SK-N-DZ (cell line): ENCODE results near the gene EGR4.
"Not testable (repeated sequence)": the region's sequence is repeated elsewhere in the genome, so short reads cannot be mapped to it uniquely, and the experiment has no call there.

ENCODE experiments used
- DNase-seq: peaks from one replicate; pipeline ENCODE4 v3.0.0-alpha.2; 2015; ENCODE audit warnings: low spot score

Gene EGR4

GRCh38 chr2:73264332-73264606 lies 29.1 kb downstream of the EGR4 start:
- DNase-seq, result no peak

DNA sequence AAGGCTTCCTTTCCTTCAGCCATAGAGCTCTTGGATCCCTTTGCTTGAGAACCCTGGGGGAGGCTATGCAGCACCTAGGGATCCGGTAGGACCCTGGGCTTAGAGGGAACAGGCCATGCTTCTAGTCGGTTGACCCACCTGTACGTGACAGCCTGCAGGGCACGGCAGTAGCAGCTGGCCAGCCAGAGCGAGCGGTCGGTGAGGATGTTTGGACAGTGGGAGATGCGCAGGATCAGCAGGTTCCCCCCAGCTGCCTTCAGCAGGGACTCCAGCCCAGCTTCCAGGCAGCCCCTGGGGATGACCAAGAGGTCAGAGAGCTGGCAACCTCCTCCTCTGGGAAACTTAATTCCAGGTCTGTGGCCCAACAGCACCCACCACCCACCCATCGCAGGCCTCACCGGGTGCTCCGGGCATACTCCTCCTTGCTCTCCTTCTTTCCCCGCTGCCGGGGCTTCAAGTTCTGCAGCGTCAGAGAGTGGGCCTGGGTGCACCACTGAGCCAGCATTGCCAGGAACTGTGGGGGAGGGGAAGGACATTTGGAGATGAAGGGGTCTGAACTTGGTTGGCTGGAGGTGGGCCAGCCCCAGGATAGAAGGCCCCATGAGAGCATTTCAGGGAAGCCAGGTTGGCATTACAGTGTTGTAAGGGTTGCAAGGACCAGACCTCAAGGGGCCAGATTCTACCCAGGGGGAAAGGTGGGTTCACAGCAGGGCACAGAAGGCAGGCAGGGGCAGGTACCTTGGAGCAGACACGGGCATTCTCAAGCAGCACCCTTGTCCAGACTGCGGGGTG lies 29.6 kb downstream of the EGR4 start:
- no peak for DNase-seq

DNA sequence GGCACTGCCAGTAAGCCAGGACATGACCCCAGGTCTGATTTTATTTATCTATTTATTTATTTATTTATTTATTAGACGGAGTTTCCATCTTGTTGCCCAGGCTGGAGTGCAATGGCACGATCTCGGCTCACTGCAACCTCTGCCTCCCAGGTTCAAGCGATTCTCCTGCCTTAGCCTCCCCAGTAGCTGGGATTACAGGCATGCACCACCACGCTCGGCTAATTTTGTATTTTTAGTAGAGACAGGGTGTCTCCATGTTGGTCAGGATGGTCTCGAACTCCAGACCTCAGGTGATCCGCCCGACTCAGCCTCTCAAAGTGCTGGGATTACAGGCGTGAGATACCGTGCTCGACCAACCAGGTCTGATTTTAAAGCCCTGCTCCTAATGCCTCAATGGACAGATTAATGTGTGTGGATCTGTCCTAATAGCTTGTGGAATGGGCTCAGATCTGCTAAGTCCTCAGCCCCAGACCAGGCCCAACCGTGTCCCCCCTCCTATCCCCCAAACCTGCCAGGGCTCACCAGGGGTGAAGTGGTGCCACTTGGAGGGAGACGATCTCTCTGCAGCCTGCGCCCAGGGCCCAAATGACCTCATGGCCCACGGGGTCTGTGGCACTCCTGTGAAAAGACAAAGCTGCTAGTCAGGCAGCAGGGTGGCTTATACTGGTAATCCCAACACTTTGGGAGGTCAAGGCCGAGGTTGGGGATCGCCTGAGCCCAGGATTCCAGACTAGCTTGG lies 30.5 kb downstream of the EGR4 start:
- not testable (repeated sequence) for DNase-seq

DNA sequence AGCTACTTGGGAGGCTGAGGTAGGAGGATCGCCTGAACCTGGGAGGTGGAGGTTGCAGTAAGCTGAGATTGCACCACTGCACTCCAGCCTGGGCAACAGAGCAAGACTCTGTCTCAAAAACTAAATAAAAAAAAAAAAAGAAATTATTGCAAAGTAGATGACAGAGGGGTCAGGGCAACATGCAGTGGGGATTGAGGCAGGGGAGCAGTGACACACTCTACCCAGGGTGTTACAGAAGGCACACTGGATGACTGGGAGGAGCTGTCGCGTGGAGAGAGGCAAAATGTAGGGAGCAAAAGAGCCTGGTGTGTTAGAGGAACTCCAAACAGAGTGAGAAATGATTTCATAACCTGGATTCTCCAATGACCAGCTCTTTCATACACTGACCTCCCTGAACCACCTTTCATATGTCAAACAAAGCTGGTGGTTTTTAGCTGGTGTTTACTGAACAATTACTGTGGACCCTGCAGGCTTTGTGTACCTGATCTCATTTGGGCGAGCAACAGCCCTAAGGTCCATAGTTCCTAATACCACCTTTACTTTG lies 31.2 kb downstream of the EGR4 start:
- DNase-seq, result no peak

- DNase-seq, result peak; percentile 45
Observed at GRCh38 chr2:73260338-73260984, 32.9 kb downstream of the EGR4 start.

DNA sequence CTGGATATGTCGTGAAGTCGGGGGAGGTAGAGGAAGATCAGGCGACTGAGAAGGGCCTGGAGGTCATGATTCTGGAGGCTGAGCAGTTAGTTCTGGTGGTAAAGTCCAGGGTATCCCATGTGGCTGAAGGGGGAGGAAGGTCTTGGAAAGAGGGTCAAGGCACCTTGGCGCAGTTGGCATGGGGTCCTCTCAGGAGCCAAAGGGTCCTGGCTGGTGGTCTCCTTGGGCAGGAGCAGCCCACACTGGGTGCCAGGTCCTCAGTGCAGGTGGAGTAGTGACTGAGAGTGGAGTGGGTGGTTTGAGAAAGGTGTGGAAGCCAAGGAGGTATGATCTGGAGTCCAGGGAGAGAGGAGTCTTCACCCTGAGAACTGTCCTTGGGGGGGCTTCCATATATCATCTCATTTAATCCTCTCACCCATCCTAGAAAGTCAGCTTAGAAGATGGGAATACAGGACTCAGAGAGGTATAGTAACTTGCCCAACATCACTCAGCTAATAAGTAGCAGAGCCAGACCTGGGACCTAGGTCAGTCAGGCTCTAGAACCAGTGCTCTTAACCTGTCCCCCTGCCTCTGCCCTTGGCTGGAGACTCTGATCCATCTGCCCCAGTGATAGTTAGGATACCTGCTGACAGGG lies 33.5 kb downstream of the EGR4 start:
- no peak for DNase-seq

- DNase-seq, result no peak
Observed at GRCh38 chr2:73259276-73259675, 34.1 kb downstream of the EGR4 start.

GRCh38 chr2:73258913-73259215 lies 34.5 kb downstream of the EGR4 start:
- no peak for DNase-seq

DNA sequence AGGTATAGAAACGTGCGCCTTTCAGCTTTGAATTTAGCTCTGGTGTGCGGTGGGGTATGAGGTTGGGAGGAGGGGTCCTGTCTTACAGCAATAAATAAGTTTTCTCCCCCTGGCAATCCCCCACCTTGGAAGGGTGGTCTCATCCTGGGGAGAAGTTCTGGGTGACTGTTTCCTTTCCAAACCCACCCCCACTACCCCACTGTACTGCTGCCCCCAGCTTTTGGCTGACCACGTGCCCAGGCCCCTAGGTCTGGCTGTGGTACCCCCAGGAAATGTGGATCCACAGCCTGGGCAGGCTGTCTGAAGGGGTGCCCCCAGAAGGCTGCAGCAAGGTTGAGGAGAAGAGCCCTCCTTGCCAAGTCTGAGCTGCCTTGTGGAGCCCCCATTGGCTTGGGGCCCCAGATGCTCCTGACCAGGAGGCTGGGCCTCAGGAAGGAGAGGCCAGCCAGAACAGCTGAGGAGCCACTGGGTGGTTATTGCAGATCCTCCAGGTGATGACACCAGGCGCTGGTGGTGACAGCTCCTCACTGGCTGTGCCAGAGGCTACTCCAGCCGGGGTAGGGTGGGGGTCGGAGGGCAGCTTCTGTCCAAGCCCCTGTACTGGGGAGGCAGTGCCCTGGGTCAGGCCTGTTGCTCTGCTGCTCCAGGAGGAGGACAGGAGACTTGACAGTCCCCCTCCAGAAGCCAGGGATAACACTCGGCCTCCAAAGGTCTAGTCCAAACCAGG lies 35.0 kb downstream of the EGR4 start:
- no peak for DNase-seq

DNA sequence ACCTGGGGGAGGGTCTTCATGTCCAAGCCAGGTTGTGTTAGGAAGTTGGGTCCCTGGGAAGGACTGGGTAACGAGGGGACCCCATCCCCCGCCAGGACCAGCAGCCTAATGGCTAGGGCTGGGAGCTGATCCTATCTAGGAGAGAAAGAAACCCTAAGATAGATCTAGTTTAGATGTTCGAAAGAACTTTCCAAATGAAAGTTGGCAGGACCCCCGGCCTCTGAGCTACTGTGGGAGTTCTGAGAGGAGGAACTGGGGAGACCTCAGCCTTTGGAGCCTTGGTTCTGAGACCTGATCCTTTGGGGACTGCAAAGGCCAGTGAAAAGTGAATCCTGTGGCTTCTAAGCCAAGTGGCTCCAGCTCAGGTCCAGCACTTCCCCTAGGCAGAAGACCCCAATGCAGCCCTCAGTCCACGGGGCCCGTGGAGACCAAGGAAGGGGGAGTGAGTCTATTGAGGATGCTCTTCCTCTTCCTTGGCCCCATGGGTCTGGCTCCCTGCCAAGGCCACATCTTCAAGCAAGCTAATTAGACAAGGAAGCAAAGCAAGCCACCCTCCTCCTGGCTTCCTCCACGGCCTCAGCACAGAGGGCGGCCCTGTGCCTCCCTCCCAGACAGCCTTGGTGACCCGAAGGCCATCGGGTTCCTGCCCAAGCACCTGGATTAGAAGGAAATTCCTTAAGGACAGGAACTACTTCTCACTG lies 35.8 kb downstream of the EGR4 start:
- DNase-seq, result no peak

- DNase-seq, result no peak
Observed at GRCh38 chr2:73257021-73257420, 36.3 kb downstream of the EGR4 start.

DNA sequence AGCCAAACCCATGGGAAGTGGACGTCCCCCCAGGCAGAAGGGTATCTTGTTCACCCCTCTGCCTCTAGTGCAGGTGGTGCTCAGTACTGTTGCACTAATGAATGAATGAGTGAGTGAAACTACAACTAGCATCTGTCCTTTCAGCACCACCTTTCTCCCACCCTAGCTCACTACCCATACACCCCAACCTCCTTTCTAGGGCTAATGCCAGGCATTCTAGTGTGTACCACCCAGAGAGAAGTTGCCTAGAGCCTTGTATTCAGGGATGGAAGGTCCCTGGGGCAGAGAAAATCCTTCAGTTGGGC lies 36.8 kb downstream of the EGR4 start:
- DNase-seq, result no peak

GRCh38 chr2:73255907-73256617 lies 37.3 kb downstream of the EGR4 start:
- DNase-seq, result no peak

- no peak for DNase-seq
Observed at GRCh38 chr2:73255007-73255644, 38.2 kb downstream of the EGR4 start.

GRCh38 chr2:73254343-73255006 lies 38.9 kb downstream of the EGR4 start:
- no peak for DNase-seq

- no peak for DNase-seq
Observed at GRCh38 chr2:73253901-73254300, 39.4 kb downstream of the EGR4 start.

- no peak for DNase-seq
Observed at GRCh38 chr2:73253400-73253799, 39.9 kb downstream of the EGR4 start.

- DNase-seq, result no peak
Observed at GRCh38 chr2:73252238-73253027, 40.9 kb downstream of the EGR4 start.
